GM12878 (cell line): Measurements from ENCODE around the gene CFAP52. TPM values are rescaled to one million over a fixed set of nuclear protein-coding genes. Genes with fewer than 3 reads are reported as not detected.
"Not testable (repeated sequence)": the region's sequence is repeated elsewhere in the genome, so short reads cannot be mapped to it uniquely, and the experiment has no call there.

ENCODE experiments used
- ATAC-seq: fragments of 200-7000 bp; cut with Tn5 transposase; 3 replicates; pipeline ENCODE4 v1.9.1; 2020; ENCODE audit warnings: mild to moderate bottlenecking, moderate library complexity
- BruUV-seq: library from RNA; stranded (reverse); fragments of 400-500 nt; replicated peaks from 2 replicates; lab custom pipeline; 2021; lab: Mats Ljungman, UMichigan
- CTCF ChIA-PET: fragments of 300-600 bp; sonication (Branson Sonifier 250); formaldehyde crosslinking; extraction: SDS; loops from one replicate; lab custom pipeline; 2021; ENCODE audit warnings: inconsistent platforms; lab: Yijun Ruan, JAX
- POLR2A ChIA-PET: fragments of 350-600 bp; formaldehyde crosslinking; extraction: SDS; loops from one replicate; lab custom pipeline; 2021; ENCODE audit warnings: inconsistent platforms; lab: Charles Lee
- RAD21 ChIA-PET: fragments of 300-600 bp; sonication (Branson Sonifier 250); formaldehyde crosslinking; loops from one replicate; lab custom pipeline; 2023; ENCODE audit warnings: antibody characterized with exemption; ENCODE audit not compliant: unreplicated experiment; lab: Charles Lee
- SMC1A ChIA-PET: fragments of 300-600 bp; sonication (Branson Sonifier 250); formaldehyde crosslinking; loops from one replicate; lab custom pipeline; 2023; ENCODE audit not compliant: unreplicated experiment, uncharacterized antibody; lab: Charles Lee
- DNase-seq: peaks from one replicate; pipeline ENCODE4 v3.0.0-alpha.2; 2011; ENCODE audit warnings: low read depth, low spot score
- FAIRE-seq: peaks from 3 replicates; lab custom pipeline; 2011; peaks lifted over from hg19 to GRCh38; lab: Jason Lieb, UNC
- H2AFZ ChIP-seq: 2 replicates; pipeline ENCODE4 v1.6.0; 2011; ENCODE audit warnings: low read depth, low read length, control low read depth; ENCODE audit not compliant: control insufficient read depth
- H3K27ac ChIP-seq: 2 replicates; pipeline ENCODE4 v1.5.1; 2011; ENCODE audit warnings: control low read depth; ENCODE audit not compliant: control insufficient read depth, insufficient read depth
- H3K27me3 ChIP-seq, 2 experiments: replicated peaks in 1 of 2; 2 replicates each; pipeline versions ENCODE4 v1.6.0 to v1.6.1; 2011; ENCODE audit warnings: low read length in 1 of 2; ENCODE audit not compliant: control insufficient read depth in 2 of 2, insufficient read depth in 2 of 2
- H3K36me3 ChIP-seq, 2 experiments: 2 replicates each; pipeline ENCODE4 v1.5.1; 2011; ENCODE audit warnings: low read length in 1 of 2; ENCODE audit not compliant: control insufficient read depth in 2 of 2, insufficient read depth in 2 of 2
- H3K4me1 ChIP-seq: 2 replicates; pipeline ENCODE4 v1.6.1; 2011; ENCODE audit warnings: mild to moderate bottlenecking, low read length, moderate library complexity, mixed read lengths; ENCODE audit not compliant: control insufficient read depth, insufficient read depth
- H3K4me2 ChIP-seq: 2 replicates; pipeline ENCODE4 v1.6.0; 2011; ENCODE audit warnings: control low read depth; ENCODE audit not compliant: control insufficient read depth, insufficient read depth
- H3K4me3 ChIP-seq: fragments of 200-600 bp; sonication (generic); 2 replicates; pipeline ENCODE4 v1.5.1; 2016
- H3K79me2 ChIP-seq: 2 replicates; pipeline ENCODE4 v1.6.0; 2011; ENCODE audit warnings: low read length; ENCODE audit not compliant: control insufficient read depth, insufficient read depth
- H3K9ac ChIP-seq: 2 replicates; pipeline ENCODE4 v1.8.0; 2011; ENCODE audit warnings: low read length, control low read depth, mixed read lengths; ENCODE audit not compliant: control insufficient read depth, insufficient read depth
- H3K9me3 ChIP-seq: replicated peaks from 3 replicates; pipeline ENCODE4 v1.5.1; 2011; ENCODE audit warnings: mild to moderate bottlenecking, low read length; ENCODE audit not compliant: control insufficient read depth, insufficient read depth
- H4K20me1 ChIP-seq: 2 replicates; pipeline ENCODE4 v1.6.0; 2011; ENCODE audit not compliant: control insufficient read depth, insufficient read depth
- RAD21 ChIP-seq: IDR thresholded peaks from 2 replicates; pipeline ENCODE4 v1.6.1; 2011; ENCODE audit warnings: mild to moderate bottlenecking, low read depth, low read length, moderate library complexity; ENCODE audit not compliant: insufficient read depth
- RUNX3 ChIP-seq: IDR thresholded peaks from 2 replicates; pipeline ENCODE4 v1.6.1; 2012; ENCODE audit warnings: low read length, inconsistent platforms
- ZNF384 ChIP-seq: IDR thresholded peaks from 2 replicates; pipeline ENCODE4 v1.6.1; 2012; ENCODE audit warnings: low read depth, mild to moderate bottlenecking, low read length, improper control_type of control experiment, borderline replicate concordance
- WGBS: methylation state at CpG from one replicate; pipeline ENCODE4 v1.1.6; 2016; ENCODE audit warnings: low lambda C conversion rate; ENCODE audit not compliant: insufficient replicate concordance, insufficient coverage; ENCODE audit errors: missing lambda C conversion rate; 5-methylcytosine and 5-hydroxymethylcytosine counted together
- in situ Hi-C: fragments of 300-500 bp; cut with MboI; formaldehyde crosslinking; loops from 9 replicates; pipeline ENCODE4 v1.14.3; 2018; ENCODE audit warnings: mixed read lengths
- intact Hi-C: fragments of 100-400 bp; cut with micrococcal nuclease; formaldehyde crosslinking; loops from one replicate; pipeline ENCODE4 v1.14.2; 2022; ENCODE audit not compliant: unreplicated experiment
- polyA plus RNA-seq, 11 experiments: library from polyadenylated mRNA; depleted of rRNA in 4 of 11; unstranded in 6 of 11; stranded (reverse) in 5 of 11; fragments of >200 nt; fragmentation: Nextera tagmentation in 4 of 11; fragmentation: Illumina TruSeq in 1 of 11; extraction: Ambion mirVana in 4 of 11; extraction: Trizol in 1 of 11; gene quantifications; 1 replicate in 1 of 11; 2 replicates in 10 of 11; pipeline versions ENCODE4 v1.2.1 to v1.2.3, GENCODE V29; 2011 to 2016; ENCODE audit warnings: inconsistent platforms in 2 of 11, missing spikeins in 2 of 11, low read depth in 1 of 11
- total RNA-seq, 4 experiments: library from RNA; depleted of rRNA in 3 of 4; stranded (reverse); fragments of >200 nt in 3 of 4; fragmentation: Illumina TruSeq in 1 of 4; extraction: Trizol in 1 of 4; gene quantifications; 2 replicates each; pipeline versions ENCODE4 v1.2.1 to v1.2.3, GENCODE V29; 2013 to 2021
- TF ChIP-seq, protein P1 (sequence below): IDR thresholded peaks from 2 replicates; pipeline ENCODE4 v1.6.1; 2012; ENCODE audit warnings: mild to moderate bottlenecking, low read depth, low read length
- TF ChIP-seq, protein P2 (sequence below), 3 experiments: IDR thresholded peaks in 2 of 3; conservative IDR thresholded peaks in 1 of 3; 2 replicates each; pipeline ENCODE4 v1.5.1; 2011; ENCODE audit warnings: low read depth in 3 of 3, low read length in 3 of 3, mild to moderate bottlenecking in 3 of 3, control low read depth in 2 of 3, moderate library complexity in 2 of 3, inconsistent platforms in 1 of 3, mixed read lengths in 1 of 3; ENCODE audit not compliant: control insufficient read depth in 2 of 3, insufficient read depth in 1 of 3; ENCODE audit errors: extremely low read depth in 1 of 3

The CFAP52 gene
- total and polyA plus RNA-seq, 10 of the 15 experiments (the other 5 are each of a cell fraction or from before 2014, with no cell fraction given), result 0.05 to 0.14 TPM; not detected in 8

DNA sequence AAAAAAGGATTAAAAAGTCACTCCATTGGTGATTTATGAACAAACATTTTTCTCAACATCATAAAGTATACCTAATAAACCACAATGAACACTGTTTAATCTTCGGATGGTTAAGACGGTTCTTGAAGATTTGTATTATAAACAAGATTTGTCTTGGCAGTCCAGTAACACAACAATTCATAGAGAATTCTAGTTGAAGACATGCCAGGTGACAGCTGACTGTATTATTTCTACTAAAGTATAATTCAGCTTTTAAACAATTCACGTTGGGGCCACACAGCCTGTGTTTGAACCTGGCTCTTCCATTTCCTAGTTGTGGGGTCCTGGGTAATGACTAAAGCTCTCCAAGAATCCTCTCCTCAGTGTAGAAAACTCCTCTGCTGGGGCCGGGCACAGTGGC is 22.8 kb upstream of the CFAP52 start (continued):
- TF ChIP-seq, protein P1, sequence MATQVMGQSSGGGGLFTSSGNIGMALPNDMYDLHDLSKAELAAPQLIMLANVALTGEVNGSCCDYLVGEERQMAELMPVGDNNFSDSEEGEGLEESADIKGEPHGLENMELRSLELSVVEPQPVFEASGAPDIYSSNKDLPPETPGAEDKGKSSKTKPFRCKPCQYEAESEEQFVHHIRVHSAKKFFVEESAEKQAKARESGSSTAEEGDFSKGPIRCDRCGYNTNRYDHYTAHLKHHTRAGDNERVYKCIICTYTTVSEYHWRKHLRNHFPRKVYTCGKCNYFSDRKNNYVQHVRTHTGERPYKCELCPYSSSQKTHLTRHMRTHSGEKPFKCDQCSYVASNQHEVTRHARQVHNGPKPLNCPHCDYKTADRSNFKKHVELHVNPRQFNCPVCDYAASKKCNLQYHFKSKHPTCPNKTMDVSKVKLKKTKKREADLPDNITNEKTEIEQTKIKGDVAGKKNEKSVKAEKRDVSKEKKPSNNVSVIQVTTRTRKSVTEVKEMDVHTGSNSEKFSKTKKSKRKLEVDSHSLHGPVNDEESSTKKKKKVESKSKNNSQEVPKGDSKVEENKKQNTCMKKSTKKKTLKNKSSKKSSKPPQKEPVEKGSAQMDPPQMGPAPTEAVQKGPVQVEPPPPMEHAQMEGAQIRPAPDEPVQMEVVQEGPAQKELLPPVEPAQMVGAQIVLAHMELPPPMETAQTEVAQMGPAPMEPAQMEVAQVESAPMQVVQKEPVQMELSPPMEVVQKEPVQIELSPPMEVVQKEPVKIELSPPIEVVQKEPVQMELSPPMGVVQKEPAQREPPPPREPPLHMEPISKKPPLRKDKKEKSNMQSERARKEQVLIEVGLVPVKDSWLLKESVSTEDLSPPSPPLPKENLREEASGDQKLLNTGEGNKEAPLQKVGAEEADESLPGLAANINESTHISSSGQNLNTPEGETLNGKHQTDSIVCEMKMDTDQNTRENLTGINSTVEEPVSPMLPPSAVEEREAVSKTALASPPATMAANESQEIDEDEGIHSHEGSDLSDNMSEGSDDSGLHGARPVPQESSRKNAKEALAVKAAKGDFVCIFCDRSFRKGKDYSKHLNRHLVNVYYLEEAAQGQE, result no peak
- TF ChIP-seq RUNX3, result no peak

DNA sequence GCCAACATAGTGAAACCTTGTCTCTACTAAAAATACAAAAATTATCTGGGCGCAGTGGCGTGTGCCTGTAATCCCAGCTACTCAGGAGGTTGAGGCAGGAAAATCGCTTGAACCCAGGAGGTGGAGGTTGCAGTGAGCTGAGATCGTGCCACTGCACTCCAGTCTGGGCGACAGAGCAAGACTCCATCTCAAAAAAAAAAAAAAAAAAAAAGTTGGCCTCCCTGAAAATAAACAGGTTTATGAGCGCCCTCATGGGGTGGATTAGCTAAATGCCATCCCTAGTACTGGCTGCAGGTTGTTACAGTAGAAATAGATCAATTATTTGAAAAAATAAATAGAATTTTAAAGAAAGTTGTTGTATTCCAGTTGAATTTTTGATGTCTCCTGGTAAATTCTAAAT is 21.7 kb upstream of the CFAP52 start:
- BruUV-seq, intact Hi-C loops, H3K27ac ChIP-seq, H3K9me3 ChIP-seq, DNase-seq, H4K20me1 ChIP-seq, in situ Hi-C loops, H3K79me2 ChIP-seq, H3K4me1 ChIP-seq, H3K27me3 ChIP-seq, H3K4me2 ChIP-seq, POLR2A ChIA-PET, H3K9ac ChIP-seq, H3K4me3 ChIP-seq, H2AFZ ChIP-seq, H3K36me3 ChIP-seq: not testable (repeated sequence)
- peak; percentile 18 for FAIRE-seq
- peak; percentile 77 for ATAC-seq
- SMC1A ChIA-PET, result interaction anchor here (2.4 kb wide), 1 partner anchor 23 kb away, joined by 7 read pairs; no protein-coding TSS in a partner anchor
- CTCF ChIA-PET, result interaction anchor here (0.6 to 2.2 kb wide), 16 partner anchors 11 to 1465 kb away, joined by 3 to 10 read pairs (median 3); partner anchors contain the start of gene CFAP52
- 55% methylated on average over 6 of the region's 6 CpGs for WGBS
- peak; percentile 88 for TF ChIP-seq ZNF384
- TF ChIP-seq, protein P2, sequence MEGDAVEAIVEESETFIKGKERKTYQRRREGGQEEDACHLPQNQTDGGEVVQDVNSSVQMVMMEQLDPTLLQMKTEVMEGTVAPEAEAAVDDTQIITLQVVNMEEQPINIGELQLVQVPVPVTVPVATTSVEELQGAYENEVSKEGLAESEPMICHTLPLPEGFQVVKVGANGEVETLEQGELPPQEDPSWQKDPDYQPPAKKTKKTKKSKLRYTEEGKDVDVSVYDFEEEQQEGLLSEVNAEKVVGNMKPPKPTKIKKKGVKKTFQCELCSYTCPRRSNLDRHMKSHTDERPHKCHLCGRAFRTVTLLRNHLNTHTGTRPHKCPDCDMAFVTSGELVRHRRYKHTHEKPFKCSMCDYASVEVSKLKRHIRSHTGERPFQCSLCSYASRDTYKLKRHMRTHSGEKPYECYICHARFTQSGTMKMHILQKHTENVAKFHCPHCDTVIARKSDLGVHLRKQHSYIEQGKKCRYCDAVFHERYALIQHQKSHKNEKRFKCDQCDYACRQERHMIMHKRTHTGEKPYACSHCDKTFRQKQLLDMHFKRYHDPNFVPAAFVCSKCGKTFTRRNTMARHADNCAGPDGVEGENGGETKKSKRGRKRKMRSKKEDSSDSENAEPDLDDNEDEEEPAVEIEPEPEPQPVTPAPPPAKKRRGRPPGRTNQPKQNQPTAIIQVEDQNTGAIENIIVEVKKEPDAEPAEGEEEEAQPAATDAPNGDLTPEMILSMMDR (IDR thresholded peaks at IDR 0.05 in 2 of 3, conservative IDR thresholded peaks at IDR 0.05 in 1 of 3; ENCODE audit: control insufficient read depth in 2 of 3, extremely low read depth in 1 of 3, insufficient read depth in 1 of 3, low read depth in 3 of 3, low read length in 3 of 3), result peak; percentile 39 to 47 (median 44); a peak in 5 of 6 replicates
- TF ChIP-seq RAD21, result peak; percentile 61
- RAD21 ChIA-PET, result interaction anchor here (0.7 to 0.9 kb wide), 3 partner anchors 16 to 888 kb away, joined by 3 read pairs; no protein-coding TSS in a partner anchor
